NCI-H2196 treated with DMSO at 0.1 percent for 48 hours (cell line): ENCODE measurements around the gene RRBP1.

ENCODE experiments used
- DNase-seq: peaks from one replicate; lab custom pipeline; 2025; ENCODE audit not compliant: unreplicated experiment; lab: John Stamatoyannopoulos, UW

The RRBP1 gene

DNA sequence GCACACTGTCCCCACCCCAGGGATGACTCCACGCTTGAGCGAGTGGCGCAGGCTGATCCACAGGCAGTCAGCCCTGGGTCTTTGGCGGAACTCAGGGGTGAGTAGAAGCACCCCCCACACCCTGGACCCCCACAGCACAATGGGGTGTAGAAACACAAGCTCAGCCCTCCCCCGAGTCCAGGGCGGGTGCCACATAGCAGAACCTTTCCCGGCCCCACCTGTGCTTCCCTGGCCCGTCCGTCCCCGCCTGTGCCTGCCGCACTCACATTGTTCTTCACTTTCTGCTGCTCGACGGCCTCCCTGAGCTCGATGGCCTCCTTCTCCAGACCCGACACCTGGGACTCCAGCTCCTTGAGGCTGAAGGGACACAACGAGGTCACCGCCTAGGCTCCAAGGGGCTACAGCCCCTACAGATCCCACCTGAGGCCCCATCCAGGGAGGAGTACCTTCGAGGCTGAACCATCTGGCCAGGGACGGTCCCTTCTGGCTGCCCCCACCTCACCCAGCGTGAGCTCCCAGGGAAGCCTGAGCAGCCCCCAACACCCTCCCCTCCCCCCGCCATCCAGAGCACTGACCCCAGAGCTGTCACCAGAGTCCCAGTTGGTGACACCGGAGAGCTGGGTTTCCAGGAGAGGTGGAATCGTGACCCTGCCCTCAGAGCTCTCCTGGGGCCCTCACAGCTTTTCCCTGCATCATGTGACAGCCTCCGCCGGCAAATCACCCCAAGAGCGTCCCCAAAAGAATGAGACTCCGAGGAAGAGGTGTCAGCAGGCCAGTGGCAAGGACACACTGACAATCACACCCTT is 56.6 kb downstream of the RRBP1 start:
- DNase-seq, result no peak

DNA sequence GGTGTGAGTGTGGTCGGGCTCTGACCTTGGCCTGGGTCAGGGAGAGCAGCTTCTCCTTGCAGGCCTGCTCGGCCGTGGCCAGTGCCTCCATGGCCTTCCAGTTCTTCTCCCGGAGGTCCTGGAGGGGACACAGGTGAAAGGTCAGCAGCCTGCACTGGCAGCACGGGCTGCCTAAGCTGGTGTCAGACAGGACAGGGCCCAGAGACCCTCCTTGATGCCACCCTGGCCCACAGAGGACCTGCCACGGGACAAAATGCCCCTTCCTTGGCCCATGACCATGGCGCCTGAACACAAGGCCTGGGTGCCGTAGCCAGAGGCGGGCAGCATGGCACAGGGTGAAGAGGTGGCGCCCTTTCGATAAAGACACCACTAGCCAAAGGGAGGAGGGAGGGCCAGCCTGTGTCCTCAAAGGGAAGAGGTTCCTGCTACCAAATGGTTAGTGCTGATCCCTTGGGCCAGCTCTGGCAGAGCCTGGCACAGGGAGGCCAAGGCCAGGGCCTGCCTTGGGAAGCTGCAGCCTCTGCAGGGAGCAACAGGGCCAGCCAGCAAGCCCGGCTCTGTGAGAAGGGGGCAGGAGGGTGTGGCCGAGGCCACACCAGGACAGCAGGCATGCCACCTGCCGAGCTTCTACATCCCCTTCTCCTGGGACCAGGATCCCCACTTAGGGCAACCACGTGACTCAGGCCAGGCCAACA is 57.3 kb downstream of the RRBP1 start:
- no peak for DNase-seq

DNA sequence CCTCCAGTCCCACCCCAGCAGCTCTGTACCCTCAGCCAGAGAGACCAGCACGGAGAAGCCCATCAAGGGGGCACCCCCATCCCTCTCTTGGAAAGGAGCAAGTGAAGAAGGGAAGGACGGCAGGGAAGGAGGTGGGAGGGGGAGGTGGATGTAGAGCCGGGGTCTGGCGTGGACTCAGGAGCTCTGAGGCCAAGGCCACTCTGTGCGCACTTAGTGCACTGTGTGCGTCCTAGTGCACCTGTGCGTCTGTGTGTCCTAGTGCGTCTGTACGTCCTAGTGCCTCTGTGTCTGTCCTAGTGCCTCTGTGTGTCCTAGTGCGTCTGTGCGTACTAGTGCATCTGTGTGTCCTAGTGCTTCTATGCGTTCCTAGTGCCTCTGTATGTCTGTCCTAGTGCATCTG is 58.0 kb downstream of the RRBP1 start:
- DNase-seq, result no peak

- DNase-seq, result no peak
Measured at GRCh38 chr20:17622851-17623508, 59.1 kb downstream of the RRBP1 start.

GRCh38 chr20:17622086-17622850 is 59.8 kb downstream of the RRBP1 start:
- DNase-seq, result no peak

- DNase-seq, result no peak
Measured at GRCh38 chr20:17621229-17621968, 60.6 kb downstream of the RRBP1 start.

GRCh38 chr20:17620371-17621228 is 61.4 kb downstream of the RRBP1 start:
- DNase-seq, result no peak

- no peak for DNase-seq
Measured at GRCh38 chr20:17619351-17620093, 62.5 kb downstream of the RRBP1 start.

GRCh38 chr20:17618673-17619013 is 63.4 kb downstream of the RRBP1 start:
- no peak for DNase-seq

DNA sequence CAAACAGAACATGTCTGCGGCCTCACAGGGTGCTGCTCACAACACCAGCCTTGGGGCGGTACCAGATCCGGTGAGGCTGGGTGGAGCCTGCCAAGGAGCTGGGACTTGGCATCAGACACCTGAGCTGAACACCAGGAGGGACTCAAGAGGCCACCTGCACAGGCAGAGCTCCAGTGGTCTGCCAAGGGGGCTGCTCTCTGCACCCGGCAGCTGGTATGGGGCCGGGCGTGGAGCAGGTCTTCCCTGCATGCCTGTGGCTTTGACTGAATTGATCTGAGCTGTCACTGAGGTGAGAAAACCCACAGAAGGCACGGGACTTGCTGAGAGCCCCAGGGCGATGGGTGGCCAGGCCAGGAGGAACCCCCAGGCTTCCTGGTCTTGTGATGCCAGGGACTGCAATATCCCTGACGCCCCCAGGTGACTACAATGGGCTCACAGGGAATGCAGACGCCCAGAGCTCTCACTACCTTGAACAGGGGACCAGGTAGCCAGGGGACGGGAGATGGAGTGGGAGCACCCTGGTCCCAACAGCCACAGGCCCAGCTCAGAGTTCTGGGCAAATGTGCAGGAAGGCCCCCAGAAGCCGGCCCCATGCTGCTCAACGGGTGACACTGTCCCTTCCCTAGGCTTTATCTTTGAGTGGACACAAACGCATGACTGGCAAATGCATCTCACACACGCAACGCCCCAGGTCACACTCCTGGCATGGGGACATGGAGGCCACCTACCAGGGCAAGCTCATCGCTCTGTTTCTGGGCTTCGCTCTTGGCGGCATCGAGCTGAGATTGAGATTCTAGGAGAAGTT is 64.0 kb downstream of the RRBP1 start:
- DNase-seq, result no peak

- DNase-seq, result no peak
Measured at GRCh38 chr20:17617212-17617867, 64.7 kb downstream of the RRBP1 start.

- DNase-seq, result no peak
Measured at GRCh38 chr20:17616480-17617211, 65.4 kb downstream of the RRBP1 start.

DNA sequence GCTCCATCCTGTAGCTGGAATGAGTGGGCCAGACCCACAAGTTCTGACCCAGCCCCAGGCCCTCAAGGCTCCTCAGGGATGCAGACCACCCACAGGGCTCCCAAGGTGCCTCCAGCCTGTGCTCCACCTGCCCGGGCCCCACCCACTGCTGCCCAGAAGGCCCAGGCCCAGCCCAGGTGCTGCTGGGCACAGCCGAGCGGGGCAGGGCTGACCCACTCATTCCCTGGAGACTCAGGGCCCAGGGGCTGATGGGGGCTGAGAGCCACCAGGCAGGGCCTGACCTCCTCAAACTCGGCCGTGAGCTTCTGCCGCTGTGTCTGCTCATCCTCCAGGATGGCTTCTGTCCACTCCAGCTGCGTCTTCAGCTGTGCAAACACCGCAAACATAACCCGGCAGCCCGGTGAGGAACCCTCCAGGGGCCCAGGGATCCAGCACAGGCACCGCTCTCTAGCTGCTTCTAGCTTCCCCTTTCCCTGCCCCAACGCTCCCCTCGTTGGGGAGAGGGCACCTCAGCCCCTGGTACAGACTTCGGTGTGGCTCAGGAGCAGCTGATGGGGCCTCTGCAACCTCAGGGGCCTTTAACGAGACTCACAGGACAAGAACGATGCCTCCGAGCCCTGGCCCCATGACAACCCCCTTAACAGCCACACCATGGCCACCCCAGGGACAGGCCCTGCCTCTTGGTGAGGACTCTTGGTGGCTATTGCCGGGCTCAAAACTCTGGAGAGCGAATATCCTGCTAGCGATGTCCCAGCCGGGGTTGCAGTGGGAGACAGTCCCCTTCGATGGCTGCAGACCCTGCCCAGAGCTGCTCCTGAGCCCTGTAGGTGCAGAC is 66.2 kb downstream of the RRBP1 start:
- DNase-seq, result no peak

- DNase-seq, result no peak
Measured at GRCh38 chr20:17614812-17615644, 67.0 kb downstream of the RRBP1 start.

- no peak for DNase-seq
Measured at GRCh38 chr20:17614176-17614811, 67.7 kb downstream of the RRBP1 start.
